Measurements from ENCODE around the gene MAPK6.
"Not testable (repeated sequence)": the region's sequence is repeated elsewhere in the genome, so short reads cannot be mapped to it uniquely, and the experiment has no call there.

The MAPK6 gene

DNA sequence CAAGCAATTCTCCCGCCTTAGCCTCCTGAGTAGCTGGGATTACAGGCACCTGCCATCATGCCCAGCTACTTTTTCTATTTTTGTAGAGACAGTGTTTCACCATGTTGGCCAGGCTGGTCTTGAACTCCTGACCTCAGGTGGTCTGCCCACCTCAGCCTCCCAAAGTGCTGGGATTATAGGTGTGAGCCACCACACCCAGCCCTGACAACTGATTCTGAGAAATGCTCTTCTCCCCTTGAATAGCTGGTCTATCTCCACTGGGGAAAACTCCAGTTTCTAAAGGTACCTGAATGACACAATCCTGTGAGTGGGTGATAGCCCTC lies 64.0 kb downstream of the MAPK6 start:
- H3K9me3 ChIP-seq (ENCODE audit: low read length); H3K27me3 ChIP-seq (ENCODE audit: insufficient read depth, low read length); H3K4me3 ChIP-seq (ENCODE audit: low read length); H3K4me1 ChIP-seq (ENCODE audit: insufficient read depth, low read length); H2AFZ ChIP-seq (ENCODE audit: low read depth, low read length); H3K36me3 ChIP-seq (ENCODE audit: insufficient read depth, low read length): not testable (repeated sequence)

GRCh38 chr15:52083603-52084002 lies 64.6 kb downstream of the MAPK6 start:
- Histone ChIP-seq H3K27me3 (ENCODE audit: insufficient read depth, low read length) (no peaks in the 10 kb centered on the region), H3K9me3 (ENCODE audit: low read length) (peaks cover 10% of the 10 kb centered on the region), H3K4me3 (ENCODE audit: low read length) (no peak overlapping the region), H3K4me1 (ENCODE audit: insufficient read depth, low read length) (peaks cover 3% of the 10 kb centered on the region), H3K36me3 (ENCODE audit: insufficient read depth, low read length) (no peaks in the 10 kb centered on the region), H2AFZ (ENCODE audit: low read depth, low read length) (no peak overlapping the region)

DNA sequence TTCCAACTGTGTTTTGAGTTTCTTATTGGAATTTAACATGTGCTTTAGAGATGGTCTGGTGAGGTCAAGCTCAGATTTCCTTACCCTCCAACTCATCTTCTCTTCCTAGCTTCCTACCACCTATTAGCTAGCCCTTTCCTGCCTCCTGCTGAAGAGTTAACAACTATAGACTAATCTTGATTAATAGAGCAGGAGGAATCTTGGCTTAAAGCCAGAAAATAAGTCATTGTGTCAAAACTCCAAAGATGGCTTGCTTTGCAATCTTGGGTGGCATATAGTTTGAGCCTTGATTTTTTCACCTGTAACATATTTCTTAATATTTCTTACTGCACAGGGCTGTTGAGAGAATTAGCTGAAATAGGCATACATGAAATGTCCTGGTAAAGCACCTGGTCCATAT lies 66.3 kb downstream of the MAPK6 start:
- no peak overlapping the region for H2AFZ ChIP-seq (ENCODE audit: low read depth, low read length)
- peaks cover 3% of the 10 kb centered on the region for H3K4me1 ChIP-seq (ENCODE audit: insufficient read depth, low read length)
- peaks cover 10% of the 10 kb centered on the region for H3K9me3 ChIP-seq (ENCODE audit: low read length)
- no peaks in the 10 kb centered on the region for H3K27me3 ChIP-seq (ENCODE audit: insufficient read depth, low read length)
- no peak overlapping the region for H3K4me3 ChIP-seq (ENCODE audit: low read length)
- H3K36me3 ChIP-seq (ENCODE audit: insufficient read depth, low read length), result no peaks in the 10 kb centered on the region

DNA sequence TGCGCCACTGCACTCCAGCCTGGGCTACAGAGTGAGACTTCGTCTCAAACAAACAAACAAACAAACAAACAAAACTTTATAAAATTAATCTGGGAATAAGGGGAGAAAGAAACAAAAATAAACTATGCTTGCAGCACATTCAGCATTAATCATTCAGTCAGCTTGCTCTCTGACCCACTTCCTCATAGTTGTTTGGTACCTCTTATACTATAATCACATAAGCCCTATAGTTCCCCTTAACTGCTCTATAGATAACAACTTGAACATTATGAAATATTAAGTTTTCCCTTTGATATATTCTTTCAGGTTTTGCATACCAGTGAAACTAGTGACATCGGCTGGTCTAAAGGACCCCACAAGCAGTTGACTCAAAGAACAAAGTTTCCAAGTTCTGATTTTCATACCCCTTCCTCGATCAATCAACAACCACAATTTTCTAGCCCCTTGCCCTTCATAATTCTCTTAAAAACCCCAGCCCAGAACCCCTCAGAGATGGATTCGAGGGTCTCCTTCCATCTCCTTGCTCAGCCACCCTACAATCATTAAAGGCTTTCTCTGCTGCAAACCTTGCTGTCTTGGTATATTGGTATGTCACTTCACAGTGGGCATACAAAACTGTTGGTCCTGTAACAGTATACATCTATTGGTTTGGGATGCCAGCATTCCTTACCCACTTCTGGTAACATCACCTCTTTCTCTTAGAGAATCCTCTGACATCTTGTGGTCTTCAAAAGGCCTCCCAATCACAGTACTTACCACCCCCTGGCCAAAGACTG lies 67.2 kb downstream of the MAPK6 start:
- peaks cover 10% of the 10 kb centered on the region for H3K9me3 ChIP-seq (ENCODE audit: low read length)
- H3K4me1 ChIP-seq (ENCODE audit: insufficient read depth, low read length), result no peaks in the 10 kb centered on the region
- H2AFZ ChIP-seq (ENCODE audit: low read depth, low read length), result no peak overlapping the region

DNA sequence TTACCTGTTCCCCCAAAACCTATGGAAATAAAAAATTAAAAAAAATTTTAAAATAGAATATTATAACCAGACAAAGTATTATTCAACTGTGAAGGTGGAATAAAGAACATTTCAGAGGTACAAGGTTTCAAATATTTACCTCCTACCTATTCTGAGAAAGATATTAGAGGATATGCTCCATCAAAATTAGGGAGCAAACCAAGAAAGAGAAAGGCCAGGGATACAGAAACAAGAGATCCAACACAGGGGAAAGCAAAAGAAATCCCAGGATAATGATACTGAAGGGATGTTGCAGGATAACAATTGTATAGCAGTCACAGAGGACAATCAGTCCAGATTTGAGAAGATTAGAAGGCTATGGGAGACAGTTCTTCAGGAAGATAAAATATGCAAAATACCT lies 71.2 kb downstream of the MAPK6 start:
- Histone ChIP-seq H3K4me1 (ENCODE audit: insufficient read depth, low read length) (no peaks in the 10 kb centered on the region), H3K36me3 (ENCODE audit: insufficient read depth, low read length) (no peaks in the 10 kb centered on the region), H3K9me3 (ENCODE audit: low read length) (peaks cover 10% of the 10 kb centered on the region), H2AFZ (ENCODE audit: low read depth, low read length) (no peak overlapping the region), H3K4me3 (ENCODE audit: low read length) (no peak overlapping the region), H3K27me3 (ENCODE audit: insufficient read depth, low read length) (no peaks in the 10 kb centered on the region)

More for the DNA sequence above, 67.2 kb downstream of the MAPK6 start:
- Histone ChIP-seq H3K36me3 (ENCODE audit: insufficient read depth, low read length) (no peaks in the 10 kb centered on the region), H3K4me3 (ENCODE audit: low read length) (no peak overlapping the region), H3K27me3 (ENCODE audit: insufficient read depth, low read length) (no peaks in the 10 kb centered on the region)

GRCh38 chr15:52093167-52093538 lies 74.1 kb downstream of the MAPK6 start:
- Histone ChIP-seq H3K36me3 (ENCODE audit: insufficient read depth, low read length) (no peaks in the 10 kb centered on the region), H3K9me3 (ENCODE audit: low read length) (peaks cover 2% of the 10 kb centered on the region), H3K4me3 (ENCODE audit: low read length) (no peak overlapping the region), H2AFZ (ENCODE audit: low read depth, low read length) (no peak overlapping the region), H3K4me1 (ENCODE audit: insufficient read depth, low read length) (no peaks in the 10 kb centered on the region), H3K27me3 (ENCODE audit: insufficient read depth, low read length) (no peaks in the 10 kb centered on the region)

GRCh38 chr15:52093539-52094510 lies 74.8 kb downstream of the MAPK6 start:
- Histone ChIP-seq H3K9me3 (ENCODE audit: low read length) (no peaks in the 10 kb centered on the region), H2AFZ (ENCODE audit: low read depth, low read length) (no peak overlapping the region), H3K4me1 (ENCODE audit: insufficient read depth, low read length) (no peaks in the 10 kb centered on the region), H3K36me3 (ENCODE audit: insufficient read depth, low read length) (no peaks in the 10 kb centered on the region), H3K4me3 (ENCODE audit: low read length) (no peak overlapping the region), H3K27me3 (ENCODE audit: insufficient read depth, low read length) (no peaks in the 10 kb centered on the region)

- no peaks in the 10 kb centered on the region for H3K27me3 ChIP-seq (ENCODE audit: insufficient read depth, low read length)
- no peaks in the 10 kb centered on the region for H3K36me3 ChIP-seq (ENCODE audit: insufficient read depth, low read length)
- no peaks in the 10 kb centered on the region for H3K4me1 ChIP-seq (ENCODE audit: insufficient read depth, low read length)
- H2AFZ ChIP-seq (ENCODE audit: low read depth, low read length), result no peak overlapping the region
- H3K4me3 ChIP-seq (ENCODE audit: low read length), result no peak overlapping the region
- H3K9me3 ChIP-seq (ENCODE audit: low read length), result no peaks in the 10 kb centered on the region
Observed at GRCh38 chr15:52094811-52095584, 76.0 kb downstream of the MAPK6 start.

DNA sequence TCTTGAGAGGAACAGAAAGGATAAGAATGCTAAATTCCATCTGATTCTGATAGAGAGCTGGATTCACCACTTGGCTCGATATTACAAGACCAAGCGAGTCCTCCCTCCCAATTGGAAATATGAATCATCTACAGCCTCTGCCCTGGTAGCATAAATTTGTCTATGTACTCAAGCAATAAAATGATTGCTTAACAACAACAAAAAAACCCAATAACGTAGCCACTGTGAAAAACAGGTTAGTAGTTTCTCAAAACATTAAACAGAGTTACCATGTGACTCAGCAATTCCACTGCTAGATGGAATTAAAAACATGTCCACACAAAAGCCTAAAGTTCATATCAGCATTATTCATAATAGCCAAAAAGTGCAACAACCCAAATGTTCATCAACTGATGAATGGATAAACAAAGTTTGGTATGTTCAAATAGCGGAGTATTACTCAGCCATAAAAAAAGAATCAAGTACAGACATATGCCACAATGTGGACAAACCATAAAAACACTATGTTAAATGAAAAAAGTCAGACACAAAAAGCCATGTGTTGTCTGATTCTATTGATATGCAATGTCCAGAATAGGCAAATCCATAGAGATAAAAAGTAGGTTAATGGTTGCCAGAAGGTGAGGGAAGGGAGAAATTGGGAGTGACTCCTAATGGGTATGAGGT lies 76.7 kb downstream of the MAPK6 start:
- Histone ChIP-seq H3K4me3 (ENCODE audit: low read length) (no peak overlapping the region), H3K27me3 (ENCODE audit: insufficient read depth, low read length) (no peaks in the 10 kb centered on the region), H2AFZ (ENCODE audit: low read depth, low read length) (no peak overlapping the region), H3K4me1 (ENCODE audit: insufficient read depth, low read length) (no peaks in the 10 kb centered on the region), H3K9me3 (ENCODE audit: low read length) (no peaks in the 10 kb centered on the region), H3K36me3 (ENCODE audit: insufficient read depth, low read length) (no peaks in the 10 kb centered on the region)

GRCh38 chr15:52096536-52096935 lies 77.5 kb downstream of the MAPK6 start:
- not testable (repeated sequence) for H3K27me3 ChIP-seq (ENCODE audit: insufficient read depth, low read length); H3K4me1 ChIP-seq (ENCODE audit: insufficient read depth, low read length); H2AFZ ChIP-seq (ENCODE audit: low read depth, low read length); H3K36me3 ChIP-seq (ENCODE audit: insufficient read depth, low read length); H3K4me3 ChIP-seq (ENCODE audit: low read length); H3K9me3 ChIP-seq (ENCODE audit: low read length)

DNA sequence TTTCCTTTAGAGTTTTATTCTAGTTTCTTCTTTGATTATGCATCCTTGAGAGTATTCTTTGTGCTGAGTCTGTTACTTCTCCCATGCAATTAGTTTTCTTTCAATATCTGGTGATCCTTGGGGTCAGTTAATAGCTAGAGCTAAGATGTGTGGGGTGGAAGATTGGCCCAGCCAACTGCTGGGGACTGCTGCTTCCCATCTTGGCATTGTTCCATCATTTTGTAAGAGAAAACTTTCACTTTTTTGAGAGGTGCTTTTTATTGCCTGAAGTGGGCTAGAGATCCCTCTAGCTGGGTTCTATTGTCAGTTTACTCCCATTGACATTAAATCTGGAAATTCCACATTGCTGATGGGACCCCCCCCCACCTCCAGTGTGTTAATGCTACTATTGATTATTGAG lies 78.2 kb downstream of the MAPK6 start:
- Histone ChIP-seq H3K9me3 (ENCODE audit: low read length) (no peaks in the 10 kb centered on the region), H2AFZ (ENCODE audit: low read depth, low read length) (no peak overlapping the region), H3K36me3 (ENCODE audit: insufficient read depth, low read length) (no peaks in the 10 kb centered on the region), H3K27me3 (ENCODE audit: insufficient read depth, low read length) (no peaks in the 10 kb centered on the region), H3K4me1 (ENCODE audit: insufficient read depth, low read length) (peaks cover under 1% of the 10 kb centered on the region), H3K4me3 (ENCODE audit: low read length) (no peak overlapping the region)

DNA sequence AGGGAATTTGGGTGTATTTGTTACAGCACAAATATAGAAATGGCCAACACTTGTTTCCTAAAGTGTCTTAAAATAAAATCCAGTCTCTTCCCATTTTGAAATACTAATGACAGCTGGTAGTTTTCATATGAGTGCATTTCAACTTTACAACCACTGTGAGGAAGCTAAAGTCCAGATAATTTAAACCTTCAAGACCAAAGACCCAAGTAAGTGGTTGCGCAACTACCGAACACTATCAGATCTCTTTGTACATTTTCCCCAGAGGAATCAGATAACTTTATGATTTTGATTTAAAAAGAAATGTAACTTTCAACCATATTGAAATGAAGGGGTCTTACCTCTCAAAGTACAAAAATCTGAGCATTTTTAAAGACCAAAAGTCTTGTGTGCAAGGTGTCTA lies 79.3 kb downstream of the MAPK6 start:
- Histone ChIP-seq H3K9me3 (ENCODE audit: low read length) (no peaks in the 10 kb centered on the region), H3K36me3 (ENCODE audit: insufficient read depth, low read length) (no peaks in the 10 kb centered on the region), H3K27me3 (ENCODE audit: insufficient read depth, low read length) (no peaks in the 10 kb centered on the region), H2AFZ (ENCODE audit: low read depth, low read length) (no peak overlapping the region), H3K4me3 (ENCODE audit: low read length) (no peak overlapping the region), H3K4me1 (ENCODE audit: insufficient read depth, low read length) (peaks cover 9% of the 10 kb centered on the region)
